Measurements from ENCODE around the gene FAM168A. TPM values are rescaled to one million over a fixed set of nuclear protein-coding genes. Genes with fewer than 3 reads are reported as not detected.
A peak's percentile ranks its signal among the peaks of the same experiment; 100 is the strongest.

FAM168A gene
- total RNA-seq, 1 donor from 2014 or later = 21.2 TPM

- TF ChIP-seq, protein P1, sequence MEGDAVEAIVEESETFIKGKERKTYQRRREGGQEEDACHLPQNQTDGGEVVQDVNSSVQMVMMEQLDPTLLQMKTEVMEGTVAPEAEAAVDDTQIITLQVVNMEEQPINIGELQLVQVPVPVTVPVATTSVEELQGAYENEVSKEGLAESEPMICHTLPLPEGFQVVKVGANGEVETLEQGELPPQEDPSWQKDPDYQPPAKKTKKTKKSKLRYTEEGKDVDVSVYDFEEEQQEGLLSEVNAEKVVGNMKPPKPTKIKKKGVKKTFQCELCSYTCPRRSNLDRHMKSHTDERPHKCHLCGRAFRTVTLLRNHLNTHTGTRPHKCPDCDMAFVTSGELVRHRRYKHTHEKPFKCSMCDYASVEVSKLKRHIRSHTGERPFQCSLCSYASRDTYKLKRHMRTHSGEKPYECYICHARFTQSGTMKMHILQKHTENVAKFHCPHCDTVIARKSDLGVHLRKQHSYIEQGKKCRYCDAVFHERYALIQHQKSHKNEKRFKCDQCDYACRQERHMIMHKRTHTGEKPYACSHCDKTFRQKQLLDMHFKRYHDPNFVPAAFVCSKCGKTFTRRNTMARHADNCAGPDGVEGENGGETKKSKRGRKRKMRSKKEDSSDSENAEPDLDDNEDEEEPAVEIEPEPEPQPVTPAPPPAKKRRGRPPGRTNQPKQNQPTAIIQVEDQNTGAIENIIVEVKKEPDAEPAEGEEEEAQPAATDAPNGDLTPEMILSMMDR (IDR thresholded peaks at IDR 0.05; ENCODE audit: unreplicated experiment) = no peak
- Mint-ChIP-seq H3K4me3 (ENCODE audit: unreplicated experiment) (peak overlapping the region; percentile 9), H3K9me3 (ENCODE audit: unreplicated experiment) (no peaks in the 10 kb centered on the region), H3K4me1 (ENCODE audit: unreplicated experiment) (no peaks in the 10 kb centered on the region), H3K27me3 (ENCODE audit: unreplicated experiment) (peaks cover 3% of the 10 kb centered on the region), H3K27ac (ENCODE audit: unreplicated experiment) (no peak overlapping the region), H3K36me3 (ENCODE audit: low read depth, unreplicated experiment) (peaks cover 29% of the 10 kb centered on the region)
- no peak for DNase-seq (ENCODE audit: low spot score)
These were observed 242.8 kb downstream of the FAM168A start for GRCh38 chr11:73355109-73355508.

DNA sequence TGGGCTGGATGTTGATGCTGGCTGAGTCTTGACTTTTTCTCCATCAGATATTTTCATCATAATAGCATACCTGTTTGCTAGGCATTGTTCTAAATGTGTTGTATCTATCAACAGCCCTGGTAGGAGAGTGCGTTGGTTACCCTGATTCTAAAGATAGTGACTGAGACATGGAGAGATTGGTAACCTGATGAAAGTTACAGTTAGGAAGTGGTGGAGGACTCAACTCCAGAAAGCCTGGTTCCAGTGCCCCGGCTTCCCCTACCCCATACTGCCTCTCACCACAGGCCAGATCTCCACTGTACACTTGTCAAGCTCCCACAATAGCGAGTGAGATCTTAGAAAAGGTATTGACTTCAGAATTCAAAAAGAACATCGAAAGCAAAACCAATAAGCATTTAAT, 244.5 kb downstream of the FAM168A start:
- H3K4me3 Mint-ChIP-seq (ENCODE audit: unreplicated experiment) = no peak overlapping the region
- peaks cover 3% of the 10 kb centered on the region for H3K27me3 Mint-ChIP-seq (ENCODE audit: unreplicated experiment)
- peaks cover under 1% of the 10 kb centered on the region for H3K4me1 Mint-ChIP-seq (ENCODE audit: unreplicated experiment)
- H3K36me3 Mint-ChIP-seq (ENCODE audit: low read depth, unreplicated experiment) = peaks cover 26% of the 10 kb centered on the region
- no peak for DNase-seq (ENCODE audit: low spot score)
- TF ChIP-seq, protein P1 (IDR thresholded peaks at IDR 0.05; ENCODE audit: unreplicated experiment) = no peak
- no peak overlapping the region for H3K27ac Mint-ChIP-seq (ENCODE audit: unreplicated experiment)
- H3K9me3 Mint-ChIP-seq (ENCODE audit: unreplicated experiment) = no peaks in the 10 kb centered on the region

GRCh38 chr11:73350908-73351636, 246.8 kb downstream of the FAM168A start:
- Mint-ChIP-seq H3K27me3 (ENCODE audit: unreplicated experiment) (peaks cover 10% of the 10 kb centered on the region), H3K27ac (ENCODE audit: unreplicated experiment) (no peak overlapping the region), H3K36me3 (ENCODE audit: low read depth, unreplicated experiment) (peaks cover 30% of the 10 kb centered on the region), H3K4me1 (ENCODE audit: unreplicated experiment) (peaks cover 12% of the 10 kb centered on the region), H3K9me3 (ENCODE audit: unreplicated experiment) (no peaks in the 10 kb centered on the region), H3K4me3 (ENCODE audit: unreplicated experiment) (no peak overlapping the region)
- TF ChIP-seq, protein P1 (IDR thresholded peaks at IDR 0.05; ENCODE audit: unreplicated experiment) = peak; percentile 98
- peak; percentile 52 for DNase-seq (ENCODE audit: low spot score)

Other genes with a start within 250 kb of the FAM168A start
- 15.2 TPM for gene RELT, start 221.7 kb downstream of the FAM168A start, total RNA-seq (ENCODE audit: unreplicated experiment)
- gene PLEKHB1, start 48.5 kb upstream of the FAM168A start, total RNA-seq (ENCODE audit: unreplicated experiment) = 16.9 TPM
- gene RAB6A, start 163.0 kb upstream of the FAM168A start, total RNA-seq (ENCODE audit: unreplicated experiment) = 125 TPM
- gene MRPL48, start 189.8 kb upstream of the FAM168A start, total RNA-seq (ENCODE audit: unreplicated experiment) = 21.7 TPM

Measured in endothelial cell (in vitro differentiated cells).